GM12873 (cell line): Measurements from ENCODE around the gene PKDCC.

ENCODE experiments used
- TF ChIP-seq, protein P1 (sequence below): IDR thresholded peaks from 2 replicates; pipeline ENCODE4 v1.5.1; 2012; ENCODE audit warnings: low read depth, mild to moderate bottlenecking, moderate library complexity, low read length, control low read depth; ENCODE audit not compliant: insufficient read depth; ENCODE audit errors: missing control alignments

PKDCC gene

DNA sequence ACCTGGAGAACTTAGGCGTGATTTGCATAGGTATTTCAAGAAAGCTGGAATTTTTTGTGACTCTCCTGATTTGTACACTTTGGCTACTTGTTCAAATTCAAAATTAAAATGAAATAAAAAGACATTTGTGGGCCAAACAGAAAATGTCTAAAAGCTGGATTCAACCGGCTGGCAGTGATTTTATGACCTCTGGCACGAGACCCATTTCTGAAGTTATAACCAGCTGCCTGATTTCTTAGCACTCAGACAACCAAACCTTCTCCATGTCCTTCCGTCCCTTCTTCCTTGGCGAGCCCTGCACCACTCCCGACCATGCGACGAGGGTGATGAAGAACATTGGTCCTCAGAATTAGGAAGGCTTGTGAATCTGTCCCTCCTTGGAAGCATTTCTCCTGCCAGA, 19.7 kb downstream of the PKDCC start:
- TF ChIP-seq, protein P1, sequence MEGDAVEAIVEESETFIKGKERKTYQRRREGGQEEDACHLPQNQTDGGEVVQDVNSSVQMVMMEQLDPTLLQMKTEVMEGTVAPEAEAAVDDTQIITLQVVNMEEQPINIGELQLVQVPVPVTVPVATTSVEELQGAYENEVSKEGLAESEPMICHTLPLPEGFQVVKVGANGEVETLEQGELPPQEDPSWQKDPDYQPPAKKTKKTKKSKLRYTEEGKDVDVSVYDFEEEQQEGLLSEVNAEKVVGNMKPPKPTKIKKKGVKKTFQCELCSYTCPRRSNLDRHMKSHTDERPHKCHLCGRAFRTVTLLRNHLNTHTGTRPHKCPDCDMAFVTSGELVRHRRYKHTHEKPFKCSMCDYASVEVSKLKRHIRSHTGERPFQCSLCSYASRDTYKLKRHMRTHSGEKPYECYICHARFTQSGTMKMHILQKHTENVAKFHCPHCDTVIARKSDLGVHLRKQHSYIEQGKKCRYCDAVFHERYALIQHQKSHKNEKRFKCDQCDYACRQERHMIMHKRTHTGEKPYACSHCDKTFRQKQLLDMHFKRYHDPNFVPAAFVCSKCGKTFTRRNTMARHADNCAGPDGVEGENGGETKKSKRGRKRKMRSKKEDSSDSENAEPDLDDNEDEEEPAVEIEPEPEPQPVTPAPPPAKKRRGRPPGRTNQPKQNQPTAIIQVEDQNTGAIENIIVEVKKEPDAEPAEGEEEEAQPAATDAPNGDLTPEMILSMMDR: no peak

DNA sequence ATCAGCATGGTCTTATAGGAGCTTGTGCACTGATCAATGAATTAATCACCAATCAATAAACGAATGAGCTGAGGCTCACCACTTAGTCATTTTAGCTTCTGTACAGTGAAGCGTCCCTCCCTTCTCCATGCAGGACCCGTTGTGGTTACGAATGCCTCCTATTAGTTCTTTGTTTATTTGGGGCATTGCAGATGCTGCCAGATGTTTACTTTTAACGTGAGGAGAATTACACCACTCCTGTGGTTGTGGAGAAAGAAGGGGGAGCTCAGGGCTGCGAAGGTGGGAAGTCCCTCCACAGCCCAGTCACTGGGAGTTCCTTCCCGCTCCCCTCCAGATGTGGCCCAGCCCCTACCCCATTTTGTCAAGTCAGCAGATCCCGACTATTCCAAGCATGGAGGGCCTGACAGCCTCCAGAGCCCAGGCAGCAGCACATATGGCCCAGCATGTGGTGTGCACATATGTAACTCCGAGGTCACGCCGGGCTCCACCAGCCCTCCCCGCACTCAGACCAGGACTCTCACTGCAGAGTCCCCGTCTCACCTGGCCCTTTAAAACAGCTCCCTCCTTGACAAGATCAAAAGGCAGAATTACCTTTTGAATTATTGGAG, 20.9 kb downstream of the PKDCC start:
- TF ChIP-seq, protein P1: no peak

DNA sequence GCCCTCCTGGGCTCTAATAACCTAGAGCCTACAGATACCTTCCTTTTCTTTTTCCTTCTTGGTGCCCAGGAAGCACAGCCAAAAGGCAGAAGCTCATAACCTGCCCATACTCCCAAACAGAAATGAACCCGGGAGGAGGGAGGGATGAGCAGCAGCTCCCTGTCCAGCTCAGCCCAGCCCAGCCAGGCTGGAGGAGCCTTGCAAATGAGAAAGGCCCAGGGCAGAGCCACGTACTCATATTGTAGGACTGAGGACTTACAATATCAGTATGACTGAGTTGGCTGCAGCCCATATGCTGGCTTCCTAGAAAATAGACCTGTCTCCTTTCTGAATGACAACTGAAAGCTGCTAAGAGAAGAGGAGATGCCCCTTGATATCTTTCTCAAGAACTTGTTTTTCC, 21.7 kb downstream of the PKDCC start:
- TF ChIP-seq, protein P1: no peak

DNA sequence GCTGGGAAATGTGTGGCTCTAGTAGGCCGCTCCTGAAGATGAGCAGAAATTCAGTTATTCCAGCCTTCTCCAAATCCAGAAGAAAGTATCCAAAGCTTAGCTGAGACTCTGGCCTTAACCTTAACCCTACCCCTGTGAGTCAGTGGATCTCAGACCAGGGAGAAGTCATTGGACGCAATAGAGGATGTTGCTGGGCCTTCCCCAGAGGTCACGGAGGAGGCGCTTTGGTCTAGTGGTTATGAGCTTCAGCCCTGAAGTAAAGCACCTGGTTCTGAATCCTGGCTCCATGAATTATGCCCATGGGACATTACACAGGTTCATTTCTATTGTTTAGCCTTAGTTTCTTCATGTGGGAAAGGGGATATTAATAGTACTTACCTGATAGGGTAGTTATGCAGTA, 24.0 kb downstream of the PKDCC start:
- TF ChIP-seq, protein P1: no peak

DNA sequence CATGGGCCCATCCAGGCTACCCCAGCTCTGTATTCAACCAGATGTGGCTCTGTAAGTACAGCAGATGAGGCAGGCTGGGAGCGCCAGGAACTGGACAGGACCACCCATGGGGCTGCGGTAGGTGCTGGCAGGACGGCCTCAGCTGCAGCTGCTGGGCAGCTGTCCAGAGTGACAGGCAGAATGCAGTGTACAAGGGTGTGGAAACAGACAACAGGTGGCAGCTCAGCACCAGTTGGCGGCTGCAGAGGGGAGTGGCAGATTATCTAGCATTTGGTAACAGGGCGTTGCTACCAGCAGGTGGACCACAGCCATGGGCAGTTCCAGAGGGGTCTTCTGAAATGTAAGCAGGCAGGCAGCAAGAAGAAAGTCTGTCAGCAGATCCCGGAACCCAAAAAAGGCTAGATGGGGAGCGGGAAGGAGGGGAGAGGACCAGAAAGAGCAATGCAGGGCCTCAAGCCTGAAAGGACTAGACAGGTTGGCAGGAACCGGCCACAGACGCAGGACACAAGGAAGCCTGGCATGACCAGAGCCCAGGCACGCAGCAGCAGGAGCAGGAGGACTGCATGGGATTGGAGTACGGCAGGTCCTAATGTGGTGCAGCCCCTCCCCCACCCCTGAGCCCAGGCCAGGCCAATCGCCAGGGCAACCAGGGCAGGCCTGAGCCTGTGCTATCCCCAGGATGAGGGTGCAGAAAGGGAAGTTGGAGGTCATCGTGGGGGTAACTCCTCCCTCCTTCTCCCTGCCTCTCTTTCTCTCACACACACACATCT, 24.7 kb downstream of the PKDCC start:
- TF ChIP-seq, protein P1: no peak

DNA sequence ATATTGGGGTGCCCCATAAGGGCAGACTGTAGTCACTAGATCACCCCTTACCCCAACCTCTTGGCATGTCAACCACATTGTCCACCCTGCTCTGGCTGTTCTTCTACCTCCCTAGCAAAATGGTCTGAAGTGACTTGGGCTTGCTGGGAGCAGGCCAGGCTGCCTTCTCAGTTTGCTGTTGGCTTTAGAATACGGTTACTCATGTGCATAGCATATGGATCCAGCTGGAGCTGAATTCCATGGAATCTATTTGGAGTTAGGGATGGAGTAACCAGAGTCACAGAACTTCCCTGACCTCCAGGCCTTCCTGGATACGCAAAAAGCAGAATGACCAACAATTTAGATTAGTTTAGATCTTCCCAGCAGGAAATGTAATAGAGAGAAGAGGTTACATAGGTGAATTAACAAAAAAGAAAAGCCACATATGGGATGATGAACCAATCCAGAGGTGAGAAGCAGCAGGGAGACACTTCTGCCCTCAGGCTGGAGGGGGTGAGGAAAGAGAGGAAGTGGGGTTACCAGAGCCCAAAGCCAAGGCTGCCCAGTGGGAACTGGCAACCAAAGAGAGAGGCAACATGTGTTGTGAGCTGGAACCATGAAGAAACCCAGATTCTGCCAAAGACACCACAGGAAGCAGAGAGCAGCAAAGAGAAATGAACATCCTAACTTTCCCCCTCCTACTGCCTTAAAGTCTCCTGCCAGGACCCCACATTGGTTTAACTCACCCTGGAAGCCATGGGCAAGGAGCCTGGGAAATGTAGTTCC, 26.1 kb downstream of the PKDCC start:
- TF ChIP-seq, protein P1: no peak

DNA sequence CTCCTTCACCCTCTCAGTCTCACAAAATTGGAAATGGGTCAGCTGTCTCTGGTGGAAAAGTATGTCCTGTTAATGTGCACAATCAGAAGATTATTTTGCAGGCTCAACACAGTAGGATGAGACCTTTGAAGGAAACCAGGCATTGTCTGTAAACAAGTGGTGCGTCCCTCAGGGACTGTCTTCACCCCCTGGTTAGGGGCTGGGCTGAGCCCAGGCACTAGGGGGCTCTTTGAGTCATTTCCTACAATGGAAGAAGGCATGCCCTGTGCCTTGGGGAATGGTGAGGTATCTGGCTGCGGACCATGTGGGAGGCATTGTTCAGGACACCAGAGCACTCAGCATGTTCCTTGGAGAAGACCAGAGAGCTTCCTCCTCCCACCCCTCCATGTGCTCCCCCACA, 26.8 kb downstream of the PKDCC start:
- TF ChIP-seq, protein P1: no peak
